ENCODE measurements around the gene HTR3B.
A peak's percentile ranks its signal among the peaks of the same experiment; 100 is the strongest.

The HTR3B gene

GRCh38 chr11:113974741-113975470, 70.3 kb downstream of the HTR3B start, which contains the start of gene HTR3A:
Gene HTR3A (plus strand): TSS chr11:113975108. CDS start chr11:113975326, 218 bp downstream.
- Mint-ChIP-seq H3K27me3 (no peaks in the 10 kb centered on the region), H3K27ac (peak within 1 kb of the TSS; percentile 37), H3K9me3 (no peaks in the 10 kb centered on the region), H3K4me3 (peak within 1 kb of the TSS in 1 of 2 donors; percentile 29), H3K36me3 (no peaks in the 10 kb centered on the region), H3K4me1 (peaks cover 51 to 92% of the 10 kb centered on the region in 2 donors)
- ATAC-seq (replicated peaks) (no peak), DNase-seq (no peak)

- H3K4me3 Mint-ChIP-seq: peak overlapping the region; percentile 68 to 74
These were observed 72.5 kb downstream of the HTR3B start for GRCh38 chr11:113977071-113977490.

DNA sequence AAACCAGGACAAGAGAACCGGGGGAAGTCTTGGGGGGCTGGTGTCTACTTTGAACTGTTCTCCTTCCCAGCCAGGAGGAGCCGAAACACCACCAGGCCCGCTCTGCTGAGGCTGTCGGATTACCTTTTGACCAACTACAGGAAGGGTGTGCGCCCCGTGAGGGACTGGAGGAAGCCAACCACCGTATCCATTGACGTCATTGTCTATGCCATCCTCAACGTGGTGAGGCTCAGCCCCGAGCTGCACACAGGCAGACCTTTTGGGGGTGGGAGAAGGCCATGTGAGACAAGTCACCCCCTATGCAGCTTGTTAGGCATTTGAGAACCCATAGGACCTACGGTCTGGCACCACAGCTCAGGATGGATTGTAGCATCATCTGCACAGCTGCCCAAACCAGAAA, 73.1 kb downstream of the HTR3B start:
- peak; percentile 85 for DNase-seq
- Mint-ChIP-seq H3K27ac (peak overlapping the region; percentile 96), H3K9me3 (no peaks in the 10 kb centered on the region), H3K36me3 (no peaks in the 10 kb centered on the region), H3K4me3 (peak overlapping the region; percentile 68 to 74), H3K4me1 (peaks cover 58 to 95% of the 10 kb centered on the region in 2 donors), H3K27me3 (no peaks in the 10 kb centered on the region)
- ATAC-seq (replicated peaks): peak; percentile 80 to 81

More at GRCh38 chr11:113977071-113977490, 72.5 kb downstream of the HTR3B start:
- no peaks in the 10 kb centered on the region for H3K27me3 Mint-ChIP-seq
- peak overlapping the region; percentile 96 for H3K27ac Mint-ChIP-seq
- H3K4me1 Mint-ChIP-seq: peaks cover 56 to 93% of the 10 kb centered on the region in 2 donors
- ATAC-seq (replicated peaks) (peak; percentile 76 to 85), DNase-seq (peak; percentile 82)
- H3K9me3 Mint-ChIP-seq: no peaks in the 10 kb centered on the region
- H3K36me3 Mint-ChIP-seq: no peaks in the 10 kb centered on the region

- no peaks in the 10 kb centered on the region for H3K9me3 Mint-ChIP-seq
- H3K27ac Mint-ChIP-seq: no peak overlapping the region
- ATAC-seq (replicated peaks): no peak
These were observed 74.8 kb downstream of the HTR3B start for GRCh38 chr11:113979431-113979830.

DNA sequence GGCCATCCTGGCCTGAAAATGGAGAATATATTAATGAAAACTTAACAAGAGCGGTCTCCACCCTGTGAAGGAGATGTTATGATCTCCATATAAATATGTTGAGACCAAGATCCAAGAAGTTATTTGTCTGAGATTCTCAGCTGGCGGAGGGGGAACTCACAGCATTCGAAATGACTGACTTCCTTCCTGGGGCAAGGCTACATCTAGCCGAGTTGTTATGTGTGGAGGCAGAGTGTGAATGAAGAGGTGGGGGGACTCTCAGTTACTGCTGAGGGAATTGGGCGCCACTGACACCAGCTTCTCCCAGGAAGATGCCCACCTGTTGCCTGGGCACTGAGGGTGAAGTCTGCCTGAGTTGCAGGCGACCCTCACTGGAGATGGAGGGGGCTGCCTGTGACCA, 76.2 kb downstream of the HTR3B start:
- Mint-ChIP-seq H3K27me3 (peaks cover 0 to 5% of the 10 kb centered on the region in 2 donors), H3K27ac (no peak overlapping the region), H3K4me3 (peak overlapping the region; percentile 12 to 64), H3K4me1 (peaks cover 63 to 87% of the 10 kb centered on the region in 2 donors), H3K9me3 (no peaks in the 10 kb centered on the region), H3K36me3 (peaks cover 0 to 12% of the 10 kb centered on the region in 2 donors)
- ATAC-seq (replicated peaks) (no peak), DNase-seq (peak; percentile 21)

More at GRCh38 chr11:113979431-113979830, 74.8 kb downstream of the HTR3B start:
- no peak overlapping the region for H3K4me3 Mint-ChIP-seq
- peaks cover 69 to 94% of the 10 kb centered on the region in 2 donors for H3K4me1 Mint-ChIP-seq
- H3K36me3 Mint-ChIP-seq: peaks cover 0 to 12% of the 10 kb centered on the region in 2 donors
- H3K27me3 Mint-ChIP-seq: peaks cover 0 to 5% of the 10 kb centered on the region in 2 donors
- no peak for DNase-seq

GRCh38 chr11:113982306-113982705, 77.7 kb downstream of the HTR3B start:
- Mint-ChIP-seq H3K4me3 (peak overlapping the region in 1 of 2 donors; percentile 39), H3K27ac (peak overlapping the region; percentile 31), H3K9me3 (no peaks in the 10 kb centered on the region), H3K36me3 (peaks cover 0 to 18% of the 10 kb centered on the region in 2 donors), H3K4me1 (peaks cover 48 to 72% of the 10 kb centered on the region in 2 donors), H3K27me3 (peaks cover 0 to 10% of the 10 kb centered on the region in 2 donors)
- ATAC-seq (replicated peaks) (no peak), DNase-seq (no peak)

DNA sequence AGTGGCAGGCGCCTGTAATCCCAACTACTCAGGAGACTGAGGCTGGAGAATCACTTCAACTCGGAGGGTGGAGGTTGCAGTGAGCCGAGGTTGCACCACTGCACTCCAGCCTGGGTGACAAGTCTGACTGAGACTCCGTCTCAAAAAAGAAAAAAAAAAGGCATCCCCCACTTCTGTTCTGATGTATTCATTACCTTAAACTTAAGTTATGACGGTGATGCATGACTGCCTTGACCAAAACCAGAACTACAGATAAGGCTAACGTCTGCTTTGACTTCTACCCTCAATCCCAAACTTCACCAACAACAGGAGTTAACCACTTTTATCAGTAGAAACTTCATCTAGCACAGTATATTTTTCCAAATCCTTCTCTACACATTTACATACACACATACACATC, 80.2 kb downstream of the HTR3B start:
- ATAC-seq (replicated peaks) (peak; percentile 54 to 55), DNase-seq (no peak)
- Mint-ChIP-seq H3K27me3 (peaks cover 0 to 14% of the 10 kb centered on the region in 2 donors), H3K9me3 (no peaks in the 10 kb centered on the region), H3K27ac (no peak overlapping the region), H3K4me3 (no peak overlapping the region), H3K36me3 (peaks cover 6 to 30% of the 10 kb centered on the region in 2 donors), H3K4me1 (peaks cover 33 to 47% of the 10 kb centered on the region in 2 donors)

DNA sequence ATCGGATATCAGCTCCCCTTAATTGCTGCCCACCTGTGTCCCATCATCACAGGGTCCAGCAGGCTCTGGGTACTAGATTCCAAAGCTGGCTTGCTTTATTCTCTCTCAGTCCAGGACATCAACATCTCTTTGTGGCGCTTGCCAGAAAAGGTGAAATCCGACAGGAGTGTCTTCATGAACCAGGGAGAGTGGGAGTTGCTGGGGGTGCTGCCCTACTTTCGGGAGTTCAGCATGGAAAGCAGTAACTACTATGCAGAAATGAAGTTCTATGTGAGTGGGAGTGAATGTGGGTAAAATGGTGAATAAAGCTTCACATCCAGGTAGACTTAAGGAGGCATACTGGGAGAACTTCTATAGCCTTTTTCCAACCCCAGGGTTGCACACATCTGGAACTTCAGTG, 81.3 kb downstream of the HTR3B start:
- Mint-ChIP-seq H3K4me1 (peaks cover 23 to 36% of the 10 kb centered on the region in 2 donors), H3K4me3 (no peak overlapping the region), H3K9me3 (no peaks in the 10 kb centered on the region), H3K27me3 (peaks cover 0 to 14% of the 10 kb centered on the region in 2 donors), H3K27ac (no peak overlapping the region), H3K36me3 (peaks cover 6 to 30% of the 10 kb centered on the region in 2 donors)
- no peak for DNase-seq
- no peak for ATAC-seq (replicated peaks)

- Mint-ChIP-seq H3K36me3 (peaks cover 6 to 30% of the 10 kb centered on the region in 2 donors), H3K27ac (no peak overlapping the region), H3K9me3 (no peaks in the 10 kb centered on the region), H3K4me1 (peaks cover 20 to 31% of the 10 kb centered on the region in 2 donors), H3K27me3 (peaks cover 1 to 16% of the 10 kb centered on the region in 2 donors), H3K4me3 (no peak overlapping the region)
- DNase-seq: no peak
- no peak for ATAC-seq (replicated peaks)
These were observed 82.0 kb downstream of the HTR3B start for GRCh38 chr11:113986351-113987140.

DNA sequence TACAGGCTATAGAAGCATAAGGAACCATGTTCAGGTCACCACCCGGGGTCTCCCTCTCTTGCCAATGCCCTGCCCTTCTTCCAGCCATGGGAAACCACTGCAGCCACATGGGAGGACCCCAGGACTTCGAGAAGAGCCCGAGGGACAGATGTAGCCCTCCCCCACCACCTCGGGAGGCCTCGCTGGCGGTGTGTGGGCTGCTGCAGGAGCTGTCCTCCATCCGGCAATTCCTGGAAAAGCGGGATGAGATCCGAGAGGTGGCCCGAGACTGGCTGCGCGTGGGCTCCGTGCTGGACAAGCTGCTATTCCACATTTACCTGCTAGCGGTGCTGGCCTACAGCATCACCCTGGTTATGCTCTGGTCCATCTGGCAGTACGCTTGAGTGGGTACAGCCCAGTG, 84.8 kb downstream of the HTR3B start:
- H3K27ac Mint-ChIP-seq: no peak overlapping the region
- H3K36me3 Mint-ChIP-seq: peaks cover 6 to 18% of the 10 kb centered on the region in 2 donors
- ATAC-seq (replicated peaks) (no peak), DNase-seq (no peak)
- no peaks in the 10 kb centered on the region for H3K9me3 Mint-ChIP-seq
- peaks cover 12 to 24% of the 10 kb centered on the region in 2 donors for H3K4me1 Mint-ChIP-seq
- no peak overlapping the region for H3K4me3 Mint-ChIP-seq
- peaks cover 13 to 20% of the 10 kb centered on the region in 2 donors for H3K27me3 Mint-ChIP-seq

DNA sequence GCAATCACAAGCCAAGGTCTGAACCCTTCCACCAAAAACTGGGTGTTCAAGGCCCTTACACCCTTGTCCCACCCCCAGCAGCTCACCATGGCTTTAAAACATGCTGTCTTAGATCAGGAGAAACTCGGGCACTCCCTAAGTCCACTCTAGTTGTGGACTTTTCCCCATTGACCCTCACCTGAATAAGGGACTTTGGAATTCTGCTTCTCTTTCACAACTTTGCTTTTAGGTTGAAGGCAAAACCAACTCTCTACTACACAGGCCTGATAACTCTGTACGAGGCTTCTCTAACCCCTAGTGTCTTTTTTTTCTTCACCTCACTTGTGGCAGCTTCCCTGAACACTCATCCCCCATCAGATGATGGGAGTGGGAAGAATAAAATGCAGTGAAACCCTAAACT, 85.3 kb downstream of the HTR3B start:
- DNase-seq (no peak), ATAC-seq (replicated peaks) (no peak)
- Mint-ChIP-seq H3K27ac (no peak overlapping the region), H3K36me3 (peaks cover 6 to 18% of the 10 kb centered on the region in 2 donors), H3K4me3 (no peak overlapping the region), H3K4me1 (peaks cover 13 to 26% of the 10 kb centered on the region in 2 donors), H3K27me3 (peaks cover 13 to 20% of the 10 kb centered on the region in 2 donors), H3K9me3 (no peaks in the 10 kb centered on the region)

DNA sequence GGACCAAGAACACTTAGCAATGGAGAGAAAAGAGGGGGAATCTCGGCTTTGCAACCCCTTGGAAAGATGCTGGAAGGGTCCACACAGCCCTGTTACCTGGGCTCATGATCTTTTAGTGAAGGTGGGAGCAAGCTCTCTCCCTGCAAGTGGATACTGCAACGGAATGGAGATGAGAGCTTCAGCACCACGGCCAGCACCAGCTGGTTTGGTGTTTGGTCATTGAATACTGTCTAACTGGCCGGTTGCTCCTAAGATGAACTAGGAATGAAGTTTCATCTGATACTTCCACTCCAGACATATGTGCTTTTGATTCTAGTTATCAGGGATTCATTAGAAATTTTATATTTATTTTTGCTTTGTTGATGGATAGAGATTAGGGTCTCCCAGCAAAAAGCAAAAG, 86.6 kb downstream of the HTR3B start:
- Mint-ChIP-seq H3K4me1 (peaks cover 12 to 23% of the 10 kb centered on the region in 2 donors), H3K4me3 (no peak overlapping the region), H3K36me3 (peaks cover 6 to 18% of the 10 kb centered on the region in 2 donors), H3K27ac (no peak overlapping the region), H3K27me3 (peaks cover 13 to 20% of the 10 kb centered on the region in 2 donors), H3K9me3 (no peaks in the 10 kb centered on the region)
- DNase-seq: no peak
- no peak for ATAC-seq (replicated peaks)

- H3K27ac Mint-ChIP-seq: no peak overlapping the region
- H3K4me3 Mint-ChIP-seq: no peak overlapping the region
- peaks cover 6 to 17% of the 10 kb centered on the region in 2 donors for H3K36me3 Mint-ChIP-seq
- no peaks in the 10 kb centered on the region for H3K9me3 Mint-ChIP-seq
- H3K4me1 Mint-ChIP-seq: peaks cover 12 to 23% of the 10 kb centered on the region in 2 donors
- ATAC-seq (replicated peaks) (no peak), DNase-seq (no peak)
- H3K27me3 Mint-ChIP-seq: peaks cover 13 to 15% of the 10 kb centered on the region in 2 donors
These were observed 87.3 kb downstream of the HTR3B start for GRCh38 chr11:113991718-113992458.

All from stimulated activated naive B cell treated with anti-CD40 and anti-IgM and Interleukin-4, amounts not matched to agents 10 μg/mL and 1 μg/mL and 100 μg/mL, for 72 hours (primary cell).